ENCODE data around the gene GFAP. TPM values are rescaled to one million over a fixed set of nuclear protein-coding genes. Genes with fewer than 3 reads are reported as not detected.

Gene GFAP
- total RNA-seq, 1 experiment from 2014 or later: 1.2 TPM

DNA sequence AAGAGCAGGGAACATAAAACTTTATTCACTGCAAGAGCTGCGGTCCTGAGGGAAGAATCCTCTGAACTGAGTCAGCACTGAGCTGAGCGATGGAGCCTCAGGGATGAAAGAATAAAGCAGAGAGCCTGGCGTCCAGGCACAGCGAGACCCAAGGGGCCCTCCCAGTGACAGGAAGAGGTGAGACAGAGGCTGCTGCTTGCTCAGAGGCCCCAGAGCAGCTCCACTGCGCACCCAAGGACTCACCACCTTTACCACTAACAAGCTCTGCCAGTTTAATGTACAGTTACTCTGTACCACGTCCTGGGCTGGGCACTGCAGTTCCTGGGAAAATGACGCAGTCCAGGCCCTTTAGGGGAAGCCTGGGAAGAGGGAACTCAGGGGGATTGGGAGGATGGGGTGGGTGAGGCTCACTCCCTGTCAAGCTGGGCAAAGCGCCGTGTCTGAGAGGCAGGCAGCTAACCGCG, 5.6 kb downstream of the GFAP start:
- no peak overlapping the region for H3K9ac ChIP-seq (ENCODE audit: extremely low read depth, insufficient read length, low read length)
- H3K27me3 ChIP-seq (ENCODE audit: insufficient read depth, low read length): peaks cover 2% of the 10 kb centered on the region; the same call in 1 of the 2 replicates
- no peak overlapping the region for H3T11ph ChIP-seq (ENCODE audit: low read length)
- TF ChIP-seq CTCF (conservative IDR thresholded peaks at IDR 0.05): no peak
- H3K4me2 ChIP-seq (ENCODE audit: insufficient read depth, insufficient read length, low read length): no peak overlapping the region
- H3K79me1 ChIP-seq (ENCODE audit: insufficient read depth, low read depth, low read length, poor library complexity, severe bottlenecking): no peaks in the 10 kb centered on the region
- H3K4me1 ChIP-seq (ENCODE audit: insufficient read depth, low read length): peaks cover 2% of the 10 kb centered on the region; the same call in 1 of the 2 replicates
- no peak overlapping the region for H3K27ac ChIP-seq (ENCODE audit: insufficient read length, low read depth, low read length)
- no peak overlapping the region for H2BK5ac ChIP-seq (ENCODE audit: insufficient read length, low read length)
- H3K9me3 ChIP-seq (ENCODE audit: control insufficient read depth, low read depth, low read length): no peaks in the 10 kb centered on the region
- Mint-ChIP-seq H3K4me3 (no peak overlapping the region), H3K9me3 (no peaks in the 10 kb centered on the region), H3K27me3 (ENCODE audit: low read depth) (peaks cover 49% of the 10 kb centered on the region), H3K27ac (no peak overlapping the region; a peak in 1 of 7 replicates), H3K4me1 (peaks cover 14 to 22% of the 10 kb centered on the region in 2 experiments), H3K36me3 (ENCODE audit: insufficient read depth in 1 of 3, low read depth in 3 of 3) (no peaks in the 10 kb centered on the region)
- H3K23me2 ChIP-seq (ENCODE audit: insufficient read length, low read depth, low read length, poor library complexity, severe bottlenecking): peaks cover 6% of the 10 kb centered on the region
- H4K5ac ChIP-seq (ENCODE audit: insufficient read length, low read depth, low read length): no peak overlapping the region
- H4K20me1 ChIP-seq (ENCODE audit: control insufficient read depth, insufficient read depth, insufficient read length): no peaks in the 10 kb centered on the region
- H2BK12ac ChIP-seq (ENCODE audit: insufficient read length, low read depth, low read length): no peak overlapping the region
- H3K79me2 ChIP-seq (ENCODE audit: insufficient read depth, low read length): no peaks in the 10 kb centered on the region
- no peak overlapping the region for H3K23ac ChIP-seq (ENCODE audit: insufficient read length, low read depth, low read length)
- H4K91ac ChIP-seq (ENCODE audit: insufficient read length, low read depth, low read length): no peak overlapping the region
- WGBS (ENCODE audit: extremely low coverage, insufficient read length, low lambda C conversion rate): no CpG with 5 or more reads among the region's 11 CpGs
- DNase-seq: no peak
- H3K56ac ChIP-seq (ENCODE audit: insufficient read length, low read depth, low read length): no peak overlapping the region
- no peak overlapping the region for H2BK15ac ChIP-seq (ENCODE audit: low read depth, low read length)
- no peak overlapping the region for H3K14ac ChIP-seq (ENCODE audit: insufficient read depth, low read length)
- no peak overlapping the region for H2AFZ ChIP-seq (ENCODE audit: low read length)
- no peak overlapping the region for H4K8ac ChIP-seq (replicated peaks; ENCODE audit: insufficient read length, low read depth, low read length)
- H3K18ac ChIP-seq (ENCODE audit: insufficient read length, low read depth, low read length): no peak overlapping the region
- H3K4ac ChIP-seq (ENCODE audit: low read depth, low read length): no peak overlapping the region
- H2BK120ac ChIP-seq (ENCODE audit: low read depth, low read length, poor library complexity, severe bottlenecking): no peak overlapping the region
- H2BK20ac ChIP-seq (ENCODE audit: low read depth, low read length, poor library complexity, severe bottlenecking): no peak overlapping the region
- H2AK5ac ChIP-seq (ENCODE audit: insufficient read length, low read length): no peak overlapping the region
